Jurkat, Clone E6-1 (cell line): ENCODE data around the gene CERS4. TPM values are rescaled to one million over a fixed set of nuclear protein-coding genes. Genes with fewer than 3 reads are reported as not detected.
"Not testable (repeated sequence)": the region's sequence is repeated elsewhere in the genome, so short reads cannot be mapped to it uniquely, and the experiment has no call there.

ENCODE experiments used
- DNase-seq: peaks from one replicate; pipeline ENCODE4 v3.0.0-alpha.2; 2011; ENCODE audit warnings: low read depth, low spot score
- H3K4me3 ChIP-seq: 2 replicates; pipeline ENCODE4 v1.5.1; 2011; ENCODE audit warnings: mild to moderate bottlenecking, low read length, control low read depth, moderate library complexity
- polyA plus RNA-seq: library from polyadenylated mRNA; unstranded; fragments of >200 nt; gene quantifications from one replicate; pipeline ENCODE4 v1.2.1, GENCODE V29; 2012; ENCODE audit warnings: missing spikeins; ENCODE audit not compliant: insufficient read length, insufficient read depth

The CERS4 gene
- 16.3 TPM for polyA plus RNA-seq

GRCh38 chr19:8208922-8209461, at the start of gene CERS4:
TSS of gene CERS4 (plus strand) at chr19:8209370. CDS start at chr19:8251077, 41,707 bp downstream.
- DNase-seq, result peak; percentile 45
- peak within 1 kb of the TSS; percentile 59 for H3K4me3 ChIP-seq

GRCh38 chr19:8161135-8161646, 48.0 kb upstream of the CERS4 start:
- DNase-seq, result peak; percentile 76
- no peak overlapping the region for H3K4me3 ChIP-seq

DNA sequence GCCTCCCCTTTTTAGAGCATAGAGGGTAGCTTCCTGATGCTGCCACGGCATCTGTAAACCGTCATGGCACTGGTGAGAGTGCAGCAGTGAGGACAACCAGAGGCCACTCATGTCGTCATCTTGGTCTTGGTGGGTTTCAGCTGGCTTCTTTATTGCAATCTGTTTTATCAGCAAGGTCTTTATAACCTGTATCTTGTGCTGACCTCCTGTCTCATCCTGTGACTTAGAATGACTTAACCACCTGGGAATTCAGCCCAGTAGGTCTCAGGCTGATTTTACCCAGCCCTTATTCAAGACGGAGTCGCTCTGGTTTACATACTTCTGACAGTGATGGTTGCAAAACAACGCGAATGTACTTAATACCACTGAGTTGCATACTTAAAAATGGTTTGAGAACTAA, 45.4 kb upstream of the CERS4 start:
- no peak for DNase-seq

GRCh38 chr19:8167985-8168384, 41.2 kb upstream of the CERS4 start:
- DNase-seq, result no peak
- H3K4me3 ChIP-seq, result no peak overlapping the region

More for the DNA sequence above, 45.4 kb upstream of the CERS4 start:
- H3K4me3 ChIP-seq, result no peak overlapping the region

DNA sequence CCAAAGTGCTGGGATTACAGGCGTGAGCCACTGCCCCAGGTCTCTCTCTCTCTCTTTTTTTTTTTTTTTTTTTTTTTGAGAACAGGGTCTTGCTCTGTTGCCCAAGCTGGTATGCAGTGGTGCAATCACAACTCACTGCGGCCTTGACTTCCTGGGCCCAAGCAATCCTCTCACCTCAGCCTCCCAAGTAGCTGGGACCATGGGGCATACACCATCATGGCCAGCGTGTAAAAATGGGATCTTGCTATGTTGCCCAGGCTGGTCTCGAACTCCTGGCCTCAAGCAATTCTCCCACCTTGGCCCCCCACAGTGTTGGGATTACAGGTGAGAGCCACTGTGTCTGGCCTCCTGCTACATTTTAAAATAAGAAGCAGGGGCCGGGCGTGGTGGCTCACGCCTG, 40.6 kb upstream of the CERS4 start:
- no peak for DNase-seq
- no peak overlapping the region for H3K4me3 ChIP-seq

GRCh38 chr19:8174706-8175105, 34.5 kb upstream of the CERS4 start:
- H3K4me3 ChIP-seq, result no peak overlapping the region
- DNase-seq, result no peak

DNA sequence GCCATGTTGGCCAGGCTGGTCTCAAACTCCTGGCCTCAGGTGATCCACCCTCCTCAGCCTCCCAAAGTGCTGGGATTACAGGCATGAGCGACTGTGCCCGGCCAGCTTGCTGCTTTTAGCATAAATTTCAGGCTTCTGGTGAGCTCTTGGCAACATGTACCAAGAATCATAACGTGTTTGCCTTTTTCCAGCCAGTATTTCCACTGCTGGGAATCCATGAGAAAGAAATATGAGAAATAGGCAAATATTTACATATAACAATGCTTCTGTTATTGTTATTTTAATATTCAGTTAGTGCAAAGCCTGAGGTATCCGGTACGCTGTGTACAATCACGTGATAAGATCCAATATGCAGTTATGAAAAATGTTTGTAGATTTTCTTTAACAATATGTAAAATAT, 29.2 kb upstream of the CERS4 start:
- no peak for DNase-seq
- no peak overlapping the region for H3K4me3 ChIP-seq

DNA sequence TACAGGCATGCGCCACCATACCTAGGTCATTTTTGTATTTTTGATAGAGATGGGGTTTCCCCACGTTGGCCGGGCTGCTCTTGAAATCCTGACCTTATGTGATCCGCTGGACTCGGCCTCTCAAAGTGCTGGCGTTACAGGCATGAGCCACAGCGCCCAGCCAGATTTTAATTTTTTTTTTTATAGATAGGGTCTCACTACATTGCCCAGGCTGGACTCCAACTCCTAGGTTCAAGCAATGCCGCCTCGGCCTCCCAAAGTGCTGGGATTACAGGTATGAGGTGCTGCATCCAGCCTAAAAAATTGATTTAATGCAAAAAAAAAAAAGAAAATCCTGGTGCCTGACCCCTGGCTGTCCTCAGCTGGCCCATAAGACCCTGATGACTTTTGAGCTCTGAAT, 24.9 kb upstream of the CERS4 start:
- no peak for DNase-seq
- H3K4me3 ChIP-seq, result no peak overlapping the region

GRCh38 chr19:8185343-8186068, 23.7 kb upstream of the CERS4 start:
- no peak overlapping the region for H3K4me3 ChIP-seq
- DNase-seq, result no peak

DNA sequence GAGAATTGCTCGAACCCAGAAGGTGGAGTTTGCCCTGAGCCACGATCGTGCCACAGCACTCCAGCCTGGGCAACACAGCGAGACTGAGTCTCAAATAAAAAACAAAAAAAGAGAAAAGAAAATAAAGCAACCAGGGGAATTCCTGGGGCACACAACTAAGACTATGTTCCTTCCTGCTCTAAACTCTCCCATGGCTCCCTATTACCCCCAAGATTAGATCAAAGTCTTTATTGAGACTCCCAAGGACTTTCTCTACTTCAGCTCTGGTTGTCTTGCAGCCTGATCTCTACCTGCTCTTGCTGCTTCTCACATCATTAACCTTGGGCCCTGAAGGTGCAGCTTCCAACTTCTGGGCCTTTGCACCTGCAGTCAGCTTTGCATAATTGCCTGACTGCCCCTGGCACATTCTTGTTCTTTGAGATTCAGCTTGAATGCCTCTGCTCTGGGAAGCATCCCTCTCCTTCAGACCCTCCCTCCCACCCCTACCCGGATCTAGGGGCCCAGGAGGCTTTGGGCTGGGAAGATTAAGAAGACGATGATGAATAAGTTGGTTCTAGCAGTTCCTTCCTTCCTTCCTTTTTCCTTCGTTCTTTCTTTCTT, 16.8 kb upstream of the CERS4 start:
- no peak overlapping the region for H3K4me3 ChIP-seq
- no peak for DNase-seq

GRCh38 chr19:8194528-8195267, 14.5 kb upstream of the CERS4 start:
- DNase-seq, result peak; percentile 65
- H3K4me3 ChIP-seq, result peak overlapping the region; percentile 23

- H3K4me3 ChIP-seq, result no peak overlapping the region
- no peak for DNase-seq
These were observed 12.8 kb upstream of the CERS4 start for GRCh38 chr19:8196271-8196927.

GRCh38 chr19:8203288-8204120, 5.7 kb upstream of the CERS4 start:
- DNase-seq, result not testable (repeated sequence)

GRCh38 chr19:8204961-8205360, 4.2 kb upstream of the CERS4 start:
- DNase-seq, result no peak
- H3K4me3 ChIP-seq, result no peak overlapping the region

More at GRCh38 chr19:8203288-8204120, 5.7 kb upstream of the CERS4 start:
- not testable (repeated sequence) for H3K4me3 ChIP-seq

DNA sequence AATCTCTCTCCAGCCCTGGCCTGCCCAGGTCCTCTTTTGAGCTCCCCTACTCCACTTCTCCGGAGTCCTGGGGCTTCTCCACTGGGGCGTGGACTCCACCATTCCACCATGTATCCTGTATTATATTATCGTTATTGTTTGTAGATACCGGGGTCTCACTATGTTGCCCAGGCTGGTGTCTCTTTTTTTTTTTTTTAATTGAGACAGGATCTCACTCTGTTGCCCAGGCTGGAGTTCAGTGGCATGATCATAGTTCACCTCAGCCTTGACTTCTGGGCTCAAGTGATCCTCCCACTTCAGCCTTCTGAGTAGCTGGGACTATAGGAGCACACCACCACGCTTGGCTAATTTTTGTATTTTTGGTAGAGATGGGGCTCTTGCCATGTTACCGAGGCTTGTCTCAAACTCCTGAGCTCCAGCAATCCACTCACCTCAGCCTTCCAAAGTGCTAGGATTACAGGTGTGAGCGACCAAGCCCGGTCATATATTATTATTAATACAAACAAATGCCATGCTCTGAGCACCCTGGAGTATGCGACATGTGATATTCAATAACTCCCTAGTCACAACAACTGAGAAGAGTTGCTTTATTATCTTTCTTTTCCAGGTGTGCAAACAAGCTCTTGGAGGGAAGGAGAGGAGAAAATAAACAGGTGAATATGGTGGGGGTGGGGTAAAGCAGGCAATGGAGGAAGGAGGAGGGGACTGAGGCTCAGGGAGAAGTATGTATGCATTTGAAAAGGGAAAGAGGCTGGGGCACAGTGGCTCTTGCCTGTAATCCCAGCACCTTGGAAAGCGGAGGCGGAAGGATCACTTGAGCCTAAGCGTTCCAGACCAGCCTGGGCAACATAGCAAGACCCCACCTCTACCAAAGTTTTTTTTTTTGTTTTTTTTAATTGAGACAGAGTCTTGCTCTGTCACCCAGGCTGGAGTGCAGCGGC, 2.8 kb upstream of the CERS4 start:
- no peak overlapping the region for H3K4me3 ChIP-seq

GRCh38 chr19:8207326-8207725, 1.8 kb upstream of the CERS4 start:
- not testable (repeated sequence) for DNase-seq, H3K4me3 ChIP-seq

More for the DNA sequence above, 2.8 kb upstream of the CERS4 start:
- DNase-seq, result no peak
